K562 (cell line): Measurements from ENCODE around the gene KMT5B. TPM values are rescaled to one million over a fixed set of nuclear protein-coding genes. Genes with fewer than 3 reads are reported as not detected.

Source experiments
- ATAC-seq: fragments of 200-7000 bp; cut with Tn5 transposase; 3 replicates; pipeline ENCODE4 v1.9.1; 2020; ENCODE audit warnings: moderate library complexity
- BruUV-seq: library from RNA; stranded (reverse); fragments of 400-500 nt; replicated peaks from 2 replicates; lab custom pipeline; 2021; lab: Mats Ljungman, UMichigan
- CTCF ChIA-PET: fragments of 300-600 bp; formaldehyde crosslinking; extraction: SDS; loops from one replicate; lab custom pipeline; 2021; ENCODE audit warnings: low intra/inter-chr PET ratio; lab: Yijun Ruan, JAX
- POLR2A ChIA-PET: fragments of 300-600, 350-650 bp; sonication (Branson Sonifier 250); formaldehyde crosslinking; extraction: SDS; loops from one replicate; lab custom pipeline; 2021; ENCODE audit warnings: antibody characterized with exemption, inconsistent platforms; lab: Yijun Ruan, JAX
- DNase-seq, 4 experiments: peaks; one replicate each; pipeline versions ENCODE4 v3.0.0 to v3.0.0-alpha.2; 2011 to 2018; ENCODE audit warnings: low spot score in 3 of 4, mixed read lengths in 3 of 4; ENCODE audit errors: extremely low read depth in 1 of 4
- FAIRE-seq: peaks from 2 replicates; lab custom pipeline; 2011; peaks lifted over from hg19 to GRCh38; lab: Jason Lieb, UNC
- H2AFZ ChIP-seq: 2 replicates; pipeline ENCODE4 v1.6.0; 2011; ENCODE audit warnings: low read depth, low read length, control low read depth, inconsistent platforms
- H3K27ac ChIP-seq: fragments of 200-600 bp; 3 replicates; pipeline ENCODE4 v1.8.0; 2011; ENCODE audit warnings: low read depth, mild to moderate bottlenecking, control low read depth, inconsistent platforms, low read length, moderate library complexity, mixed read lengths; ENCODE audit errors: extremely low read depth
- H3K27me3 ChIP-seq, 2 experiments: fragments of 300-600 bp in 1 of 2; 2 replicates in 1 of 2; 3 replicates in 1 of 2; pipeline versions ENCODE4 v1.6.0 to v1.8.0; 2011; ENCODE audit warnings: inconsistent platforms in 2 of 2, low read length in 2 of 2, mild to moderate bottlenecking in 1 of 2, mixed read lengths in 1 of 2, moderate library complexity in 1 of 2; ENCODE audit not compliant: control insufficient read depth in 2 of 2, insufficient read depth in 2 of 2
- H3K36me3 ChIP-seq: fragments of 300-600 bp; 3 replicates; pipeline ENCODE4 v1.8.0; 2011; ENCODE audit warnings: mild to moderate bottlenecking, low read length, inconsistent platforms; ENCODE audit not compliant: control insufficient read depth, insufficient read depth
- H3K4me1 ChIP-seq, 2 experiments: fragments of 200-600 bp in 1 of 2; replicated peaks in 1 of 2; 2 replicates in 1 of 2; 3 replicates in 1 of 2; pipeline versions ENCODE4 v1.5.1 to v1.8.0; 2011; ENCODE audit warnings: inconsistent platforms in 2 of 2, low read length in 2 of 2, mild to moderate bottlenecking in 1 of 2, mixed read lengths in 1 of 2, moderate library complexity in 1 of 2; ENCODE audit not compliant: control insufficient read depth in 2 of 2, insufficient read depth in 2 of 2
- H3K4me2 ChIP-seq: 2 replicates; pipeline ENCODE4 v1.6.1; 2011; ENCODE audit warnings: low read length, control low read depth, inconsistent platforms, mixed read lengths; ENCODE audit not compliant: insufficient read depth
- H3K4me3 ChIP-seq: fragments of 200-600 bp; sonication (generic), shearing (Covaris generic); 2 replicates; pipeline ENCODE4 v1.5.1; 2016; ENCODE audit warnings: control low read depth, inconsistent platforms
- H3K79me2 ChIP-seq: fragments of 200-600 bp; 3 replicates; pipeline ENCODE4 v1.8.0; 2011; ENCODE audit warnings: low read length, inconsistent platforms; ENCODE audit not compliant: control insufficient read depth, insufficient read depth
- H3K9ac ChIP-seq, 2 experiments: 2 replicates each; pipeline versions ENCODE4 v1.6.0 to v1.6.1; 2011; ENCODE audit warnings: low read depth in 2 of 2, low read length in 2 of 2, control low read depth in 1 of 2, inconsistent platforms in 1 of 2, mild to moderate bottlenecking in 1 of 2, mixed read lengths in 1 of 2; ENCODE audit not compliant: insufficient read depth in 1 of 2
- H3K9me1 ChIP-seq: one replicate; pipeline ENCODE4 v1.6.0; 2011; ENCODE audit warnings: inconsistent platforms, mild to moderate bottlenecking, low read length, moderate library complexity; ENCODE audit not compliant: control insufficient read depth, insufficient read depth
- H3K9me3 ChIP-seq: replicated peaks from 2 replicates; pipeline ENCODE4 v1.5.1; 2011; ENCODE audit warnings: low read depth, low read length, inconsistent platforms; ENCODE audit not compliant: control insufficient read depth, insufficient read depth
- H4K20me1 ChIP-seq: replicated peaks from 2 replicates; pipeline ENCODE4 v1.6.1; 2011; ENCODE audit warnings: low read length, inconsistent platforms, mixed read lengths; ENCODE audit not compliant: control insufficient read depth, insufficient read depth
- CAMTA2 ChIP-seq: fragments of 250-450 bp; sonication (Bioruptor Pico); conservative IDR thresholded peaks from 2 replicates; pipeline ENCODE4 v1.5.1; 2022
- CBFA2T2 ChIP-seq: fragments of 450-650 bp; conservative IDR thresholded peaks from 2 replicates; pipeline ENCODE4 v1.6.1; 2017; ENCODE audit warnings: mild to moderate bottlenecking
- CREB1 ChIP-seq, 2 experiments: sonication (generic) in 1 of 2; formaldehyde crosslinking in 1 of 2; IDR thresholded peaks; 2 replicates each; pipeline versions ENCODE4 v1.6.1 to v1.8.0; 2012 to 2022; ENCODE audit warnings: inconsistent platforms in 1 of 2, mild to moderate bottlenecking in 1 of 2, missing genetic modification reagents in 1 of 2, moderate library complexity in 1 of 2
- CTCFL ChIP-seq: IDR thresholded peaks from 2 replicates; pipeline ENCODE4 v1.6.1; 2011; ENCODE audit warnings: borderline replicate concordance, low read depth, mild to moderate bottlenecking, moderate library complexity, low read length; ENCODE audit not compliant: insufficient read depth, poor library complexity, severe bottlenecking
- DNMT1 ChIP-seq: fragments of 450-650 bp; IDR thresholded peaks from 2 replicates; pipeline ENCODE4 v1.6.1; 2016; ENCODE audit warnings: antibody characterized with exemption, mild to moderate bottlenecking
- PML ChIP-seq: IDR thresholded peaks from 2 replicates; pipeline ENCODE4 v1.6.1; 2012; ENCODE audit warnings: low read length, inconsistent platforms
- RFX5 ChIP-seq: IDR thresholded peaks from 2 replicates; pipeline ENCODE4 v1.6.1; 2011; ENCODE audit warnings: low read depth, mild to moderate bottlenecking, improper control_type of control experiment, low read length
- SRF ChIP-seq, 2 experiments: fragments of 250-450, 450-650 bp in 1 of 2; sonication (Bioruptor Pico) in 1 of 2; sonication (generic) in 1 of 2; formaldehyde crosslinking; IDR thresholded peaks; 2 replicates each; pipeline versions ENCODE4 v1.5.0 to v1.5.1; 2020 to 2022; ENCODE audit warnings: mild to moderate bottlenecking in 1 of 2, missing genetic modification reagents in 1 of 2
- TCF15 ChIP-seq: fragments of 250-450 bp; sonication (Bioruptor Pico); IDR thresholded peaks from 2 replicates; pipeline ENCODE4 v1.8.0; 2022; ENCODE audit warnings: moderate library complexity, mild to moderate bottlenecking, inconsistent platforms
- TEAD1 ChIP-seq, 2 experiments: fragments of 450-650 bp in 1 of 2; sonication (generic) in 1 of 2; formaldehyde crosslinking; IDR thresholded peaks; 2 replicates each; pipeline versions ENCODE4 v1.4.0 to v1.8.0; 2020 to 2022; ENCODE audit warnings: mild to moderate bottlenecking in 2 of 2, missing genetic modification reagents in 1 of 2
- TRIM28 ChIP-seq: fragments of 450-650 bp; IDR thresholded peaks from 2 replicates; pipeline ENCODE4 v1.6.1; 2017
- XRCC5 ChIP-seq: fragments of 200-400 bp; formaldehyde crosslinking; IDR thresholded peaks from 2 replicates; pipeline ENCODE4 v1.6.1; 2017; ENCODE audit warnings: low read depth, mild to moderate bottlenecking, low read length
- YBX1 ChIP-seq: fragments of 450-650 bp; IDR thresholded peaks from 2 replicates; pipeline ENCODE4 v1.7.1; 2016; ENCODE audit warnings: mild to moderate bottlenecking
- ZNF232 ChIP-seq: sonication (generic); formaldehyde crosslinking; IDR thresholded peaks from 2 replicates; pipeline ENCODE4 v1.8.0; 2022; ENCODE audit warnings: mild to moderate bottlenecking, missing genetic modification reagents
- WGBS: fragments of 100-300 bp; shearing (Covaris generic); methylation state at CpG from one replicate; pipeline ENCODE4 v1.1.6; 2016; ENCODE audit warnings: low coverage, mixed read lengths; ENCODE audit not compliant: insufficient coverage; ENCODE audit errors: missing lambda C conversion rate; 5-methylcytosine and 5-hydroxymethylcytosine counted together
- in situ Hi-C: fragments of 300-500 bp; cut with MboI; formaldehyde crosslinking; loops from 4 replicates; pipeline ENCODE4 v1.15.0; 2018; ENCODE audit warnings: inconsistent platforms, mixed read lengths
- intact Hi-C: fragments of 100-400 bp; cut with micrococcal nuclease; formaldehyde crosslinking; loops from 2 replicates; pipeline ENCODE4 v1.14.2; 2022
- polyA plus RNA-seq, 8 experiments: library from polyadenylated mRNA; depleted of rRNA in 4 of 8; stranded (reverse) in 5 of 8; unstranded in 3 of 8; fragments of >200 nt; fragmentation: Nextera tagmentation in 2 of 8; fragmentation: Illumina TruSeq in 1 of 8; extraction: Ambion mirVana in 2 of 8; extraction: Trizol in 1 of 8; gene quantifications; 2 replicates each; pipeline versions ENCODE4 v1.2.1 to v1.2.3, GENCODE V29; 2011 to 2014; ENCODE audit warnings: inconsistent platforms in 1 of 8, missing spikeins in 1 of 8
- total RNA-seq, 7 experiments: library from RNA; depleted of rRNA in 6 of 7; stranded (reverse); fragments of >200 nt in 6 of 7; fragmentation: Illumina TruSeq in 2 of 7; extraction: Trizol in 2 of 7; gene quantifications; 2 replicates each; pipeline versions ENCODE4 v1.2.1 to v1.2.3, GENCODE V29; 2011 to 2021; ENCODE audit warnings: low replicate concordance in 1 of 7

The KMT5B gene
- total and polyA plus RNA-seq, 9 of the 15 experiments (the other 6 are each of a cell fraction or from before 2014, with no cell fraction given): 7.3 to 27.3 (median 20.9) TPM

GRCh38 chr11:68189082-68189481 is 24.0 kb downstream of the KMT5B start:
- intact Hi-C loops: no loop called here
- peaks cover 7% of the 10 kb centered on the region; the same call in 1 of the 2 replicates for H4K20me1 ChIP-seq
- in situ Hi-C loops: no loop called here
- FAIRE-seq (no peak), ATAC-seq (no peak), DNase-seq (no peak)
- H3K4me1 ChIP-seq: no peaks in the 10 kb centered on the region
- H3K4me3 ChIP-seq: no peak overlapping the region
- no peak overlapping the region for H3K9ac ChIP-seq
- peaks cover 15% of the 10 kb centered on the region; the same call in 2 of the 3 replicates for H3K36me3 ChIP-seq
- no peaks in the 10 kb centered on the region for H3K9me1 ChIP-seq
- CTCF ChIA-PET: no interaction called here
- WGBS: 75% methylated on average over 3 of the region's 3 CpGs
- BruUV-seq: no TSS peak
- POLR2A ChIA-PET: no interaction called here
- H3K27ac ChIP-seq: no peak overlapping the region
- no peak for TF ChIP-seq TCF15 (CRISPR knock-in tag)
- TF ChIP-seq CBFA2T2: no peak
- TF ChIP-seq YBX1: no peak
- TF ChIP-seq TRIM28: no peak
- no peak for TF ChIP-seq CREB1 (IDR thresholded peaks at IDR 0.05)
- no peak for TF ChIP-seq CREB1 (CRISPR knock-in tag; IDR thresholded peaks at IDR 0.05)
- no peak for TF ChIP-seq XRCC5
- no peak for TF ChIP-seq PML
- no peak for TF ChIP-seq TEAD1 (CRISPR knock-in tag; IDR thresholded peaks at IDR 0.05)
- TF ChIP-seq SRF (CRISPR knock-in tag; IDR thresholded peaks at IDR 0.05): no peak
- no peak for TF ChIP-seq CAMTA2 (CRISPR knock-in tag)
- no peak for TF ChIP-seq CTCFL
- TF ChIP-seq ZNF232 (CRISPR knock-in tag): no peak
- TF ChIP-seq DNMT1: no peak
- no peak for TF ChIP-seq RFX5
- H3K27me3 ChIP-seq: no peaks in the 10 kb centered on the region
- no peak overlapping the region for H2AFZ ChIP-seq
- H3K4me2 ChIP-seq: no peak overlapping the region
- H3K79me2 ChIP-seq: peaks cover 29% of the 10 kb centered on the region
- H3K9me3 ChIP-seq: no peaks in the 10 kb centered on the region
